NT2/D1 (cell line): ENCODE measurements around the gene PAFAH2.

Experiments
- SUZ12 ChIP-seq: IDR thresholded peaks from 2 replicates; pipeline ENCODE4 v1.6.1; 2011; ENCODE audit not compliant: insufficient read length, insufficient read depth; ENCODE audit errors: extremely low read depth
- ZNF274 ChIP-seq: IDR thresholded peaks from 2 replicates; pipeline ENCODE4 v1.6.1; 2011; ENCODE audit warnings: mild to moderate bottlenecking, low read depth, low read length

- TF ChIP-seq ZNF274 (no peak), SUZ12 (no peak)
Observed at GRCh38 chr1:26025060-26025459, 27.2 kb upstream of the PAFAH2 start.
